ENCODE data around the gene ANGPTL2.

Gene ANGPTL2

DNA sequence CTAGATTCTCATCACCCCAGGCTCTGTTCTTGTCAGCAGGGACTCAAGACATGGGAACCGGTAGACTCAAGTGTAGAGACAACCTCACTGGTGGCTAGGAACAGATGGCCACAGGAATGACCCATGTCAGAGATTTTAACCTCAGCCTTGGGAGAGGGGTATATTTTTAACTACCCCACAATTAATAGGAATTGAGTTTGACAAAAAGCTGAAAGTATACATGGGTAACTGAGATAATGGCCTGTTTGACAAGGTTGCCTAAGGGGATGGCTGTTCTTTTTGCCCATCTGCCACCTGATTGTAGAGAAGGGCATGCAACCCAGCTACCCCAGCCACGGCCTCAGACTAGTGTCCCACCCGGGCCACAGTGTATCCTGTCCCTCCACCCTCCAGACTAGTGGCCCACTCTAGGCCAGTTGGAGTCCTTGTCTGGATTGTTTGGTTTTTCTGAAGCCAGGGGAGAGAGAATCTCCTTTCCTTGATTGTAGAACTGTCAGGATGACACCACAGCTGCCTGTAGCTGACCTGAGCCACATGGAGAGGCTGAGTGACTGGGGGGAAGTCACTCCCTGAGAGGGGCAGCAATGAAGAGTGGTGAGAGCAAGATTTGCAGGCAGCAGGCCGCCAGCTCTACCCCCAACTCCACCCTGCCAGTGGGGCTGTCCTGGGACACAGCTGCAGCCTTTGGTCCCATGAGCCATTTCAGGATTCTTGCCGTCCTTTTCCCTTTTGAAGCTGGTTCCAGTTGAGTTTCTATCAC, 14.6 kb upstream of the ANGPTL2 start:
- no peak for DNase-seq (ENCODE audit: low read depth in 3 of 3)

DNA sequence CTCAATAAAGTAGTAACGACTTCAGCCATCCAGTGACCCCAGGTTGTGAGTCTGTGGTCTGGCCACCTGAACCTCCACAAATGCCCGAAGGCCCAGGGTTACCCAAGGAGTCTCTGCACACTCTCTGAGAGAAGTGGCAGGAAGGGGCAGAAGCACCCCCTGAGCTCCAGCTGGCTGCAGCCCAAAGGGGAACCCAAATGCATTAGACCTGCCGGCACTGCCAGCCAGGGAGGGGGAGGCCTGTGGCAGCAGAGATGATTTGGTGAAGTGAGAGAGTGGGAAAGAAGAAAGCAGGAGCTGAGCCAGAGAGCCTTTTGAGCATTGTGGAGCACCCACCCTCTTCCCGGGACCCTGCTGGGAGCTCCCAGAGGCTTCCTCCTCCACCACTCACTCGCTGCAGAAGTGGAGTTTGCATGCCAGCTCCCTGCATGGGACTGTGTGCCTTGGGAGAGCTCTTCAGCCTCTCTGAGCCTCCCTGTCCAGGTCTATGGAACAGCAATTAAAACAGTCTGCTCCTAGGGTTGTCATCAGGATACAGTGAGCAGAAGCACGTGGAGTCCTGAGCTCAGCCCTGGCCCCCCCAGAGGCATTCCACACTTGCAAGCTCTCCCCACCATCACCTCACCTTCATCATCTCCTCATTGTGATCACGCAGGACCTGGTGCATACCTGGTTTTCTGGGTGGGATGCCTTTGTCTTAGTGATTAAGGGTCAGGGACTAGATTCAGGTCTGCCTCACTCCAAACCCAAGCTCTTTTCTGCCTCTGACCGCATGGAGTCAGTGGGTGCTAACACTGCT, 13.8 kb upstream of the ANGPTL2 start:
- no peak for DNase-seq (ENCODE audit: low read depth in 3 of 3)

DNA sequence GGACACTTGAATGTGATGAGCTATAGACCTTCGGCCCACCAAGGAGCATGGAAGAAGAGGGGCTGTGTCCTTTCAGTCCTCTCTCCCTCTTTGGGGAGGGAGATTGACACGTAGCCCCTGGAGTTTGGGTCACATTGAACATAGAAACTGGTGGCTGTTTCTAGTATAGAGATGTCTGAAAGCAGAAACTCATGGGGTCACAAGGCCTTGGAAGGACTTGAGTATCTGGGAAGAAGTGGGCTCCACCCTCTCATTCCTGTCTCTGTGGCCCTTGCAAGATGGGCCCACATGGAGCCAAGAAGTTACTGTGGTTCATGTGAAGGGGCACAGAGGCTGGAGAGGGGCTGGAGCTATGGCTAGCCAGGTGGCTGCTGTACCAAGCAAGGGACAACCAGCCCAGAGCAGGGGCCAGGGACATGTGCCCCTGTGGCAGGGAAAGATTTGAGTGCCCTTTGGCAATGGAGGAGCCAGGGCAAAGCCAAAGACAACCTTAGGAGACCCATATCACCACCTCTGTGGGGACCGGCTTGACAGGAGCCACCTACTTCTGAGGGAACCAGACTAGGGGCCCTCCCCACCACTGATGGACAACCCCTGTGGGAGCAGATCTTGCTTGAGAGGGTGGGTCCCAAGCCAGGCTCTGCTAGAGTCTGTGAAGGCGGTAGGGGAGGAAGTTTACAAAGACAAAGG, 12.8 kb upstream of the ANGPTL2 start:
- no peak for DNase-seq (ENCODE audit: low read depth in 3 of 3)

DNA sequence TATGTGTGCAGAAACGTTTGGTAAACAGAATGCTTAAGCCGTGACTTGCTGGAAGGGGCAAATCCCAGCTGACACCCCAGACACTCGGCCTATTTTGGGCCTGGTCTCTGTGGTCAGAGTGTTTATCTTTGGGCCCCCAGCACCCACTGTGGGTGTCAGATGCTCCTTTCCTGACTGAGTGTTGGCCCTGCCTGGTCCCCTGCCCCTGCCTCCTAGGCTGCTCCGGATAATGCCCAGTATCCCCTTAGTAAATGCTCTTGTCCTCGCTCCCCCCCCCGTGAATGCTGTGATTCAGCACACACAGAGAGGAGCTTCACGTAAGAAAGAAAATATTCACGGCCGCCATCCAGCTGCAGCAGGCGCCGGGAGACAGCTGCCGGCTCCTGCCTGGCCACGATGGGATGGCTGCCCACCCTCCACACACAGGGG, 11.3 kb upstream of the ANGPTL2 start:
- no peak for DNase-seq (ENCODE audit: low read depth in 3 of 3)

DNA sequence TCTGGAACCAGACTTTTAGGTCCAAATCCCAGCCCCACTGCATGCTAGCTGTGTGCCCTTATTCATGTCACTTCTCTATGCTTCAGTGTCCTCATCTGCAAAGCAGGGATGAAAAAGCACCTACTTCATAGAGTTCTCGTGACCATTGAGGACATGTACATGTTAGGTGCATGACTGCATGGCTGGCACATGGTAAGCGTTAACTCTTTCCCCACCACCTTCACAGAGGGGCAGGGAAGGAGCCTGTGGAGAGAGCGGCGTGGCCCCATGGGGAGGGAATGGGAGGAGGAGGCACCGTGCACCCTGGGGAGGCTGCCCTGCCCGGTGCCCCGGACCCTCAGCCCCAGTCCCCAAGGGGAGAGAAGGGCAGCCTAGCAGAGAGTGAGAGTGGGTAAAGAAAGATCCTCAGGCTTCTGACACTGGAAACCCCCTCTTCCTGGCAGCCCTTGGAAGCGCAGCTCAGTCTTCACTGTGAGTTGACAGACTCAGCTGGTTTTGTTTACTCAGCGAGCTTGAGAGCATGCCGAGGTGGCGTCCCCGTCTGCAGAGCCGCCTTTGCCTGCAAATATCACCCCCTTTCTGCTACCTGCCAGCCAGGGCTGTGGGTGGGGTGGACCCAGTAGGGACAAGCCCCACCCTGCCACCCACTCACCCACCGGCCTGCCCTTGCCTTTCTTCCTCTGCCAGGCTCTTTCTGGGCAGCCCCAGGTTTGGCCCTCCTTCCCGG, 10.6 kb upstream of the ANGPTL2 start:
- DNase-seq (ENCODE audit: low read depth in 3 of 3), result no peak

DNA sequence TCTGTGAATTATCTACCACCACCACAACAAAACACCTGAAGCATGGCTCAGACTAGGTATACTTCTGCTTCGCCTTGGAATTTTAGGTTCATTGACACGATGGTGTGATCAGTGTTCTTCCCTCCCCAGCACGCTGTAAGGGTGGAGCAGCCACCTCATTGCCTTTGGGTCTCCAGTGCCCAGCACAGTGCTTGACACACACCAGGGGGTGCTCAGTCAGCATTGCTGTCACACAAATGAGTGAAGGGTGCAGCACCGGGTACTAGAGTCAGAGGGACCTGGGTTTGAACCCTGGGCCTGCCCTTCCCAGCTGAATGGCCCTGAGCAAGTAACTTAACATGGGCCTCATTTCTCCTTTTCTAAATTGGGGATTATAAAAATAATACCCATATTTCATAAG, 9.9 kb upstream of the ANGPTL2 start:
- DNase-seq (ENCODE audit: low read depth in 3 of 3), result no peak

DNA sequence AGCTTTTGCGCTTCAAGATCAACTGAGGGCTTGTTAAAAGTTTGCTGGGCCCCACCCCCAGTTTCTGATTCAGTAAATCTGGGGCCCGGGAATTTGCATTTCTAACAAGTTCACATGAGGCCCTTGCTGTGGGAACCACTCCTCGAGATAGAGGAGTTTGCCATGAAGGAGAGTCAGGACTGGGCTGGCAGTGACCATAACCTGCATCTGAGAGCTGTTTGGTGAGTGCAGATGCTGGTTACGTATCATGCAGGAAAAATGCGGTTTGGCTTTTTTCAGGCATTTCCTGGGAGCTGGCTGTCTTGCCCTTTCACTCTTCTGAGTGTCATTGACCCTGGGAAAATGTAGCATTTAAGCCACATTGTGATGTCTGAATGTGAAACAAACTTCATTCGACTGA, 9.4 kb upstream of the ANGPTL2 start:
- DNase-seq (ENCODE audit: low read depth in 3 of 3), result no peak

DNA sequence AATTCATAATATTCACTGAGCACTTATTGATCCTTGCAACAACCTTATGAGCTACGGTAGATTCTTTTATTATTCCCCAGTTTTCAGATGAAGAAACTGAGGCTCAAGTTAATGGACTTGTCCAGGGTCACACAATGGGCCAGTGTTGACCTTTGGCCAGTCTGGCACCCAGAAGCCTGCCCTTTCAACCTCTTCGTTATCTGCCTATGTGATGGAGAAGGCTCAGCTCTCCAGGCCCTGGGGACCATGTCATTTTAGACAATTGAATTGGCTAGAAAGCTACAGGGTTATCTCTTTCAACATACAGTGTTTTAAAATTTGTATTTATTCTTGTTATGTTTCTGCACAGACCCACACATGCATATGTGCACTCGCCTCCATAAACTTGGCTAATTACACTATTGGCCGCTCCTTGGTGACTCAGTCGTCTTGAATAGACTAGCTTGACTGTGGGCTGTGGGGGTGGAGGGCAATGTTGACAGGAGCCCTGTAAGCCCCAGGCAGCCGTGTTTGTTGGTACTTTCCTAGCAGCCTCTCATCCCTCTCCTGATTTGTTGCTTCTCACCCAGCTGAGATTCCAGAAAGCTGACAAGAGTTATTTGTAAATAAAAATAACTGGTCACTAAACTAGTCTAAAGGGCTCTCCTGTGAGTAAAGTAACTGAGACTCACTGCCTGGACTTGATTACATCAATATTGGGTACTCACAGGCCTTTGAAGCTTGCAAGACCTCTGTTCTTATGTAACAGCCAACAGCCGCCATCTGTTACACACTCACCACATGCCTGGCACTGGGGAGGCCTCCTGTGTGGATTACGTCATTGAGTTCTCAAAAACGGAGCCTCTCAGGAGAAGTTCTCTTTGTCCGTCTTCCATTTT, 8.5 kb upstream of the ANGPTL2 start:
- no peak for DNase-seq (ENCODE audit: low read depth in 3 of 3)

DNA sequence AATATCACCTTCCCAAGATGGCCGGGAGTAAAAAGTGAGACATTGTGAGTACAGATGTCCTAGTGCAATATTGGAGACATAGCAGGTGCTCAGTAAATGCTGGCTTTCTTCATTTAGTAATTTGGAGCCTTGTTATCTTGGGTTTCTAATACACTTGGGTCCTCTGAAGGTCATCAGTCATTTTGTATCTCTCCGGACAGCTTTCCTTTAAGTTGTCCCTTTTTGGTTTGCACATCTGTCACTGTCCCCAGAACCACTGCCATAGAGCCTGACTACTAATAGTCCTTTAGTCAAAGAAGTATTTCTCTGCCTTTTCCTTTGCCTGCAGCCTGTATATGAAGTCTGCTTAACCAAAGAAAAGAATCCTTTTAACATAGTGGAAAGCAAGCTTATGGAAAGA, 7.8 kb upstream of the ANGPTL2 start:
- no peak for DNase-seq (ENCODE audit: low read depth in 3 of 3)

DNA sequence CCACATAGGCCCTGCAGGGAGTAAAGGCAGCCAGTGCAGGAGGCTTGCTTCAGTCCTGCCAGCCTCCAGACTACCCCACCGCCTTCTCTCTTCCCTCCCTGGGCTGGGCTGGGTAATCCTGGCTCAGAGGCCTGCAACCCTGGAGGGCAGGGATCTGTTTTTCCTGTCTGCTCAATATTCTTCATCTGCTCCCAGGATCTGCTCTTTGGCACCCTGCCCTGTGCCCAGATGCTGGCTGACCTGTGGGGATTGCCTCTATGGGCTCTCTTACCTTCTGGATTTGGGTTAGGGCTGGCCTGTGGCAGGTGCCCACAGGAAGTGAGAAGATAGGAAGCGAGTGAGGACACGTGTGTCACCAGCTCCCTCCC, 7.3 kb upstream of the ANGPTL2 start:
- DNase-seq (ENCODE audit: low read depth in 3 of 3), result no peak

DNA sequence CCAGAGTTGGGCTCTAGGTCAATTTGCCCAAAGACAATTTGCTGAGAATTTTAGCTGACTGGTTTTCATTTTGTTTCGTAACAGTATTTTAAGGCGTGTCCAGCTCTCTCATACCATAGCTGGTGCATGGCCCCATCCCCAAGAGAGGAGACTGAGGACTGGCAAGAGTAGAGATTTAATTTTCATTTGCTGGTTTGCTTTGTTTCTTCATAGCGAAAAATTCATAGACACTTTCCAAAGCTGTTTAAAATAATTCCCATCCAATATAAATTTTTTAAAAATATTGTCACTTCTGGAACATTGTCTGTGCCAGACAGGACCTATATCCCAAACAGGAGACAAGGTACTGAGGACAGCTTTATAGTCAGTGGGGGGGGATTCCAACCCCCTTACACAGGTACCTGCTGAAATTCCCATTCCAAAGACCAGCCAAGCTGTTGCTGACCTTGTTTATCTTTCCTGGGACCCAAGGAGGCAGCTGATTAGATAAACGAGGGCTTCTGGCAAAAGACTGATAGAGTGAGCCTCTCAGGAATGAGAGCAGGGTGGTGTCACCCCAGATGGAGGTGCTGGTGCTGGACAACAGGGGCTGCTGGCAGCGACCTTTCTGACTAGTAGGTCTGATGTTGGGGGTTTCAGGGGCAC, 6.8 kb upstream of the ANGPTL2 start:
- DNase-seq (ENCODE audit: low read depth in 3 of 3), result no peak

DNA sequence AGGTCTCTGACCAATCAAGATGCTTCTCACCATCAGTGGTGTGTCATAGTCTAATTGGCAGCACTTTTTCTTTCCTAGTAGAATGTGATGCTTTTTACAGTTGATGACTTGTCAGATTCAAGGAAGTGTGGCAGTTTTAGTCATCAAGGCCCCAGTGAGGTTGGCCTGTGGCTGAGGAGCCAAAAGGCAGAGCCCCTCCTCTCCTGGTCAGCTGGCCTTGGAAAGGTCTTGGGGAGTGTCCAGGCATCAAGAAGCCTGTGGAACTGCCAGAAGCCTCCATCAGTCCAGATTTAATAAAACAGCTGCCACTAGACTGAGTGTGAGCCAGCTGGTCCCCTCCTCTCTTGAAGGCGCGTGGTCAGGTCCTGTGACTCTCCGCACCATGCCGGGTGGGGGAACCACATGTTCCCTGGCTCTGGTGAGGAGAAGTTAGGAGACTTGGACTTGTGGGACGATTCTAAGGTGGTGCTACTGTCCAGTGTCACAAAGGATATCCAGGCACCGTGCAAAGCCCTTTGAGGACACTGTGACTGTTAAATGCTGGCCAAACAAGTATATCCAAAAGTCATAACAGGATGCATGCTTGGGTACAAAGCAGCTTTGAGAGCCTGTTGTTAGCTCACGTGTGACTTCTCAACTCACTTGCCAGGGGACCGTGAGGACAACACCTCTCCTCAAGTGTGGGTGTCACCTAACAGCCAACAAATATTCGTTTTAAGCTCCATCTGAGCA, 6.1 kb upstream of the ANGPTL2 start:
- DNase-seq (ENCODE audit: low read depth in 3 of 3), result no peak

DNA sequence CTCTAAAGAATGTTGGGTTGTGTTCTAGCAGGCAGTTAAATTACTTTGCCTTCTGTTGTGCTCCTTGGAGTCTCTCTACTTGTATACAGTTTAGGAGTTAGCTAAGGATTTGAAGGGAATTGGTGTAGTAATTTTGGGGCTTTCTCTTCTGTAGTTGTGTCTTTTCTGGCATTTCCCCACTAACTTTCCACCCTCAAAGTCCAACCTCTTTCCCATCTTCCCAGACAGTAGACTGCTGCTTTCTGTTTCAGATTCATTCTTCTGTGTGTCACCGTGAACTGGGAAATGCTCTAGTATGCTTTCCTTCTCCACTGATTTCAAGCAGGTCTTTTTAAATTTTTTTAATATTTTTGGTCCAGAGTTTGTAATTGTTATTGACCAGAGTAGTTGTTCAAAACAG, 4.5 kb upstream of the ANGPTL2 start:
- DNase-seq (ENCODE audit: low read depth in 3 of 3), result no peak

DNA sequence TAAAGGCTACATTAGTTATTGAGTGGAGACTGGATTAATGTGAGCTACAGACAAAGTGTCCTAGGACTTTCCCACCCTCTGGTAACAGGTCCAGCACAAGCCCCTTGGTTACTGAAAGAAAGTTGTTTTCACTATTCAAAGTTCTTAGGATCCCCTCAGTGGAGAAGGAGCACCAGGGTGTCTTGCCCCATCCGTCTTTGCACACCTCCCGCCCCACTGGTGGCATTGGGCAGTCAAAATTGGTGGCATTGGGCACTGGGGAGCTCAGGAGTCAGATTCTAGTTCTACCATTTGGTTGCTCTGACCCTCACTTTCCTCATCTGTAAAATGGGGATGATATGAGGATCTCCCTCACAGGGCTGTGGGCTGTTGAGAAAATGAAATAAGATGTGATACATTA, 2.4 kb upstream of the ANGPTL2 start:
- DNase-seq (ENCODE audit: low read depth in 3 of 3), result no peak

DNA sequence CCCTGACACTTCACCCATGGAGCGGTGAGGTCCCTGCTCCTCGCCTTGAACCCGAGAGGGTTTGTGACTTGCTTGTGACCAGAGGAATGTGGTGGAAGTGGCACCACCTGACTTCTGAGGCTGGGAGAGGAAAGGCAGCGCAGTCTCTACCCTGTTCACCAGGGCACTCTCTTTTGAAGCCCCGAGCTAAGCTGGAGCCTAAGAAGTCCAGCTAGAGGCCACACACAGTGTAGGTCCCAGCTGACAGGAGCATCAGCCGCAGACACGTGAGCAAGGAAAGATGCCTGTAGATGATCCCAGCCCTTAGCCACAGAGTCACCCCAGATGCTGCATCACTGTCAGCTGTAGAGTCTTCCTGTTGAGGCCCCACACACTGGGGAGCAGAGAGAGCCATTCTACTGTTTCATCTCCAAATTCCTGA, 1.7 kb upstream of the ANGPTL2 start:
- DNase-seq (ENCODE audit: low read depth in 3 of 3), result no peak

DNA sequence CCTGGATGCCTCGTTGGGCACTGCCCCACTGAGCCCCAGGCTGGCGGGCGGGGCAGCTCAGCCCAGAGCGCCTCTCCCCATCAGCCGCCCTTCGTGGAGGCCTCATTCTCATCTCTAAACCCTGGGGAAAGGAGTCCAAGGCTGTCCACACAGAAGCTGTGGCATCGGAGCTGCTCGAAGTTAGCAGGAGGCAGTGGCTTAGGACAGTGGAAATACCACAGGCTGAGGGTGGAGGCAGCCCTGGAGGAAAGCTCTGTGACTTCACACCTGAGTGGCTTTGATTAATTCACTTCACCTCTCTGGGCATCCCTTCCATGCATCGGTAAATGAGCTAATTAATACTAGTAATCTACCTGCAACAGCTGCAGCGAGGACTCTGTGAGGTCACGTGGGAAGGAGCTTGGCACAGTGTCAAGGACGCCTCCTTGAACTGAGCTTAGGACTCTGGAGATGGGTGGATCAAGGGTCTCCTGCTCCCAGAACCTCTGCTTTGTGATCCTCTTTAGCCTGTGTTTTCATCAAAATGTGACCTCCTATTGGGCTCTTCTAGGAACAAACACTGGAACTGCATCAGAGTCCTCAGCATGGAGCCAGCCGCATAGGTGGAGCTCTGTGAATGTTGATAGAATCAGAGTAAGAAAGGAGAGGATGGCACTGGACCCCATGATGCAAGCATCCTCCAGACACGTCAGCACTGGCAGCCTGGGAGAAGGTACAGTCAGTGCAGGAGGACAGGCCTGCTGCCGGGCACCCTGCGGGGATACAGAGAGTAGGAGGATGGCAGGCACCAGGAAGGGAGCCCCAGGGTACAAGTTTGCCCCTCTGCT, 842 bp upstream of the ANGPTL2 start:
- DNase-seq (ENCODE audit: low read depth in 3 of 3), result no peak

DNA sequence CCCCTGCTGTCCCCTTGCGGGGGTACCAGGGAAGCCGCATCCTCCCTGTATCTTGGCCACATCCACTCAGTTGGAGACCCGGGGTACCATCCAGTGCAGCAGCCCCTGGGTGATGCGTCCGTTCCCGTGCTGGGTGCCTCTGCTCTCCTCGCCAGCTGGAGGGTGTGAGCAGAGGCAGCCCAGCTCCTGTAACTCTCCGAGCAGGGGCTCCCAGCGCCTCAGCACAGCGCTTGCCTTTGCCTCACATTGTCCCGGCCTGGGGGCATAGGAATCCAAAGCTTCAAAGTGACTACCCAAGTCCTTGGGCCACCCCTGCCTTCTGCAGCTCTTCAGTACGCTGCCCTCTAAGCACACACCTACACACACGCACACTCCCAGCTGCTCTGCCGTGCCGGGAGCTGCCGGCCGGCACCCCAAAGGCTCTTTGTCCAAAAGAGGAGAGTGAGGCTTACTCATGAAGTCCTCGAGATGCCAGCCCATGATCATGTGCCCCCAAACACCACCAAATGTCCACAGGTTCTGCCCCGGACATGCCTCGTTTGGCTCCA, 733 bp downstream of the ANGPTL2 start:
- no peak for DNase-seq (ENCODE audit: low read depth in 3 of 3)

DNA sequence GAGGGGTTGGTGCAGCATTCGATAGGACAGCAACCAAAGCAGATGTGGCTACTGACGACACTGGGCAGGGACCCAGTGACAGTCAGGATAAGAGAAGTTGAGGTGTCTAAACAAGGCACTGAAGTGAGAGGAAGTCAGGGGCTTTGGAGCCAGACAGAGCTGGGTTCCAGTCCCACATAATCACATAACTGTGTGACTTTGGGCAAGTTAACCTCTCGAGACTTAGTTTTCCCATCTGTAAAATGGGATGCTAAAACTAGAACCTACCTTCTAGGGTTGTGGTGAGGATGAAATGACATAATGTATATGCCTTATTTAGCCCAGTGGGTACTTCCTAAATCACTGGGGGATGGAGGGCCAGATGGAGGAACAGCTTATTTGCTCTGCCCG, 3.1 kb downstream of the ANGPTL2 start:
- DNase-seq (ENCODE audit: low read depth in 3 of 3), result no peak

Data from stimulated activated CD4-positive, alpha-beta T cell treated with anti-CD3 and anti-CD28 coated beads, TNF-alpha, amount 100 ng/mL, for 24 hours (primary cell).